GM18499 (cell line): Measurements from ENCODE around the gene SEPTIN6.
A peak's percentile ranks its signal among the peaks of the same experiment; 100 is the strongest.

ENCODE experiments used
- ATAC-seq: cut with Tn5 transposase; IDR thresholded peaks from one replicate; pipeline ENCODE4 v1.9.1; 2021; ENCODE audit warnings: moderate number of reproducible peaks; ENCODE audit not compliant: insufficient read depth, unreplicated experiment

Gene SEPTIN6

DNA sequence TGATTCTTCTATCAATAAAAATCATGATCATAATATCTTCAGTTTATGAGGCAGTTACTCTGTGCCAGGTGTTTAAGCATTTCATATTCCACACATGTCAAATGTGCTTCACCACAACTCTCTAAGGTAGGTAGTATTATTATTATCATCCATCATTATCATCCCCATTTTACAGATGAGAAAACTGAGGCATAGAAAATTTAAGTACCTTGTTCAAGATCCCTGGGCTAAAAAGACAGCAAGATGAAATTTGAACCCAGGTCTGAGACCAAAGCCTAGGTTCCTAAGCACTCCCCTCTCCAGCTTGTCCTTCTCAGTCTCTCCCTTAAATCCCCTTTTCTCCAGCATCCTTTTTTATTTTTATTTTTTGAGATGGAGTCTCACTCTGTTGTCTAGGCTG lies 33.4 kb downstream of the SEPTIN6 start:
- no peak for ATAC-seq

DNA sequence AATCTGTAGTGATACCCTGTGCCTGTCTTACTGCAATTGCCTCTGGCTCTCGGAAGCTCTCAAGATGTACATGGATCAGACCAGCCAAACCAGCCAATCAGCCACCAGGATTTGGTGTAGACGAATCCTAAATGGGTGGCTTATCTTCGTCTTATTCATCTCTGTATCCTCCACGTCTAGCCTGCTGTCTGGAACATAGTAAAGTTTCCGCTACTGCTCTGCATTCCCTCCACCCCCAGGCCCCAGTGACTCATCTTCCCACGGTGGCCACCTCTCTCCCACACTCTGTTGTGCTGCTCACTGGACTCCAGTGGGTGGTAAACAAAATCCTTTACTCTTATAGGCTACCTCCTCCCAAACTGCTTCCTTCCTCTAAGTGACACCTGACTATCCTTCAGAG lies 37.8 kb downstream of the SEPTIN6 start:
- no peak for ATAC-seq

DNA sequence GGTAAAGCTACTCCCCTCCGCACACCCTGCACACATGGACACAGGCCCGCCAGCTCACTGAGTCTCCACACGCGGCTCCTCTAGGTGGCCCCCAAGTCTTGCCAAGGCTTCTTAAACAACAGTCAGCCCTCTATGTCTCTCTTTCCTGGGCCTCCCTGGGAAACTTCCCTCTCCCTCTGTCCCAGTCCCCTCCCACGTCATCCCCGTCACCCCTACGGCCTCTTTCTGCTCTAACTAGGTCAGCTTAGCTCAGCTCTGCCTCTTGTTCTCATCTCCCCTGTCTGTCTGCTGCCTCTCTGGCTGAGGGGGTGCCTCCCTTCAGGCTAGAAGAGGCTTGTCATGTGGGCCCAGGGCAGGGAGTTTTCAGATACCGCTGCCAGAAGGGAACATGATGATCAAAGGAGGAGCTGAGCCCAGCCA lies 38.8 kb downstream of the SEPTIN6 start:
- ATAC-seq: no peak

DNA sequence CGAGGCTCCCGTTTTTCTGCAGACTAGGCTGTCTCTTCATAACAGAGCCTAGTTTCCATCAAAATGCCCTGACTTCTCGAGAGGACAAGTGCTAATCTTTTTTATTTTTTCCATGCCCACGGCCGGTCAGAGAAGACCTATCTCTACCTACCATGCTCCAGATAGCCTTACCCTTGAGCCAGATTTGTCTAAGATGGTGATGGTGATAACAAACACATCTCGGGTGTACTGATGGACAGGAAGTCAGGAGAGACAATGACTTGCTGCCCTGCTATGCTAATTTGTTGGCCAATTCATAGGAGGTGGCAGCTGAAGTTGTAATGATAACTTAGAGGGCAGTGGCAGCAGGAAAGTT lies 44.6 kb downstream of the SEPTIN6 start:
- ATAC-seq: no peak

DNA sequence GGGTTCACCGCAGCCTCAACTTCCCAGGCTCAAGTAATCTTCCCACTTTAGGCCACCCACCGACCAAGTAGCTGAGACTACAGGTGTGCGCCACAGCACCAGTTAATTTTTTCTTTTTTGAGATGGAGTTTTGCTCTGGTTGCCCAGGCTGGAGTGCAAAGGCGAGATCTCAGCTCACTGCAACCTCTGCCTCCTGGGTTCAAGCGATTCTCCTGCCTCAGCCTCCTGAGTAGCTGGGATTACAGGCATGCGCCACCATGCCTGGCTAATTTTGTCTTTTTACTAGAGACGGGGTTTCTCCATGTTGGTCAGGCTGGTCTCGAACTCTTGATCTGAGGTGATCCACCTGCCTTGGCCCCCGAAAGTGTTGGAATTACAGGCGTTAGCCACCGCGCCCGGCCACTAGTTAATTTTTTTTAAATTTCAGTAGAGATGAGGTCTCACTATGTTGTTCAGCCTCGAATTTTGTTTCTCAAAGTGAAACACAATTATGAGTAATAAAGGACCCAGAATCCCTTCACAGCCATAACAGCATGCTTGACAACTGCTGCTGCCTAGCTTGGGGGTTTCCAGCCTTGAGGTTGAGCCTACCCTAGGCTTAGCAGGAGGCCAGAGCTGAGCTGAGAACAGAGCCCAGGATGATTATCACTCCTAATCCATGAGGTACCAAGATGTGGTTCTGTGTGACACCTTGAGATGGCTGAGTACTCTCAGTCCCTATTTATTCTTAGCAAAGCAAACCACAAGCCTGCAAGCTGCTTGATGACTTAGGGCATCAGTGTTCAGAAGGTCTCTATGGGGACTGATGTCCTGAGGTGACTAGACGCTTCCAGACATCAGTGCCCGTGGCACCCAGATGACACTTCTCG lies 45.2 kb downstream of the SEPTIN6 start:
- ATAC-seq: peak; percentile 95

DNA sequence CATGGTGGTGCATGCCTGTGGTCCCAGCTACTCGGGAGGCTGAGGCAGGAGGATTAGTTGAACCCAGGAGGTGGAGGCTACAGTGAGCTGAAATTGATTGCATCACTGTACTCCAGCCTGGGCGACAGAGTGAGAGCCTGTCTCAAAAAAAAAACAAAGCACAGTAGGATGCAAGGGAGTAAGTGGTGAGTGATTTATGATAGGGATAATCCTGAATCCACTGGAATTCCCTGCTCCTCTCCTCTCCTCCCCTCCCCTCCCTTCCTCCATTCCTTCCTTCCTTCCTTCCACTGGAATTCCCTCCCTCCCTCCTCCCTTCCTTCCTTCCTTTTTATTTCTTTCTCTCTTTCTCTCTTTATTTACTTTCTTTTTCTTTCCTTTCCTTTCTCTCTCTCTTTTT lies 45.9 kb downstream of the SEPTIN6 start:
- ATAC-seq: no peak

DNA sequence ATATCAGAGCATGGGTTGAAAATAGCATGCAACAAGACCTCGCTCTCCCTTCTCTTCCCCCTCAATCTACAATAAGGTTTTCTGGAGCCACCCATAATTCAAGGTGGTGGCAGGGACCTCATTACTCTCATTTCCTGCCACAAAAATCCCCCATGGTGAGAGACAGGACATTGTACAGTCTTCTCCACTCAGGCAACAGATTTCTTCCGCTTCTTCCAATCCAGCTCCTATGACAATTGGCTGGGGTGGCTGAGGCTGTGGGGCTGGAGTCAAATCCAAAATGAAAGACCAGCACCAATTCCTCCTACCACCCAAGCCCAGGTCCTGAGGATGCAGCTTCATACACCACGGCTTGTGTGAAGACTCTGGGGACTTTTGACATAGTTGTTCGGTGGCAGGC lies 46.5 kb downstream of the SEPTIN6 start:
- no peak for ATAC-seq

DNA sequence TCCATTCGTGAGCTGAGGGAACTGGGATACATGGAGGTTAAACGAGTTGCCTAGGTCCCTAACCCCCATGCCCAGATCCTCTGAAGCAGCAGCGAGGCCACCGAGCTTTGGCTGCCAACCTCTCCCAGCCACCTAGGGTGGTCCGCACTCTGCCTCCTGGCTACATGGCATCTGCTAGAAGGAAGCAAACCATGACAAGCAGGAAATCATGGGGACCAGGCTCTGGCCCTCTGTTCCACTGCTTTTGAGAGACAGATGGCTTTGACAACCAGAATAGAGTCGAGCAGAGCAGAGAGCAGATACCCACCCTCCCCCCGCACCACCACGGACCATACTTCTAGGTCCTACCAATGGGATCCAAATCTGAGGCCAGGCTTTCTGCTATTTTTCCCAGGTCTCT lies 49.3 kb downstream of the SEPTIN6 start:
- no peak for ATAC-seq
